ENCODE data around the gene ACP4.

DNA sequence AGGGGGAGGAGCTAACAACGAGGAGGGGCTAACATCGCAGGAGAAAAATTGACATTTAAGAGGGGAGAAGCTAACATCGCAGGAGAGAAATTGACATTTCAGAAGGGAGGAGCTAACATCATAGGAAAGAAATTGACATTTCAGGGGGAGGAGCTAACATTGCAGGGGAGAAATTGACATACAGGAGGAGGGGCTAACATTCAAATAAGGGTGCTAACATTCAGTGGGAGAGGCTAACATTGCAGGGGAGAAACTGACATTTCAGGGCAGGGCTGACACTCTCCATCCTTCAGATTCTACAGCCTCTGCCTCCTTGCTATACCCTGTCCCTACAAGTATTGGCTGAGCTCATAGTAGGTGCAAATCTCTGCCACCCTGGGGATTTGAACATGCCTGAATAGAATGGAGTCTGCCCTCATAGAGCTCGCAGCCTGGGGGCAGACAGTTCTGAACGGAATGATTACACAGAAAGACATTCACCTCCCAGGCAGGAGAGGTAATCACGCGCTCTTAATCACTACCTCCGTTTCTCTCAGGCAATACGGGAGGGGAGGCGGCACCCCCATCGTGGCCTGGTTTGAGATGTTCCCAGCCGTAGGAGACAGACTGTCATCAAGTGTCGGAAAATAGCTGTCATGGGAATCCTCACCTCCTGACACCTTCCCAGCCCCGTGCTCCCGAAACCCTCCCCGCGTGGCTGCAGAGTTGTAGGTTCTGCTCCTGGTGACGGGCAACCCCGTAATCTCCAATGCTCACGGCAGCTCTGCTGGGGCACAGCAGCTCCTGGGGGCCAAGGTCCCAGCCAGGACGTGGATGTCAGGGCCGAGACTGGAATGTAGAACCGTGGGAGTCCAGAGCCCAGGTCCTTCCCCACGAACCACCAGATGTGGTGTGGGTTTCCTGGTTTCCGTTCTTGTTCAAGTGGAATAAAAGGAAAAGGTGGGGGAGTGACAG lies 10.4 kb upstream of the ACP4 start:
- TF ChIP-seq CTCF (IDR thresholded peaks at IDR 0.05) (no peak), POLR2A (IDR thresholded peaks at IDR 0.05) (no peak)

Measured in testis (tissue), 2 donors.